Kidney glomerular epithelial cell (primary cell): Measurements from ENCODE around the gene TRIM44.

ENCODE experiments used
- DNase-seq: peaks from one replicate; lab custom pipeline; 2025; lab: John Stamatoyannopoulos, UW

The TRIM44 gene

GRCh38 chr11:35717520-35717919 is 54.9 kb downstream of the TRIM44 start:
- no peak for DNase-seq

- no peak for DNase-seq
Observed at GRCh38 chr11:35721651-35722282, 59.2 kb downstream of the TRIM44 start.

- DNase-seq: no peak
Observed at GRCh38 chr11:35722641-35723040, 60.1 kb downstream of the TRIM44 start.

GRCh38 chr11:35723493-35723892 is 60.9 kb downstream of the TRIM44 start:
- DNase-seq: no peak

GRCh38 chr11:35723913-35724312 is 61.3 kb downstream of the TRIM44 start:
- DNase-seq: peak; percentile 2

- peak; percentile 15 for DNase-seq
Observed at GRCh38 chr11:35725885-35726284, 63.3 kb downstream of the TRIM44 start.

GRCh38 chr11:35727140-35727539 is 64.6 kb downstream of the TRIM44 start:
- no peak for DNase-seq

- DNase-seq: no peak
Observed at GRCh38 chr11:35730254-35730653, 67.7 kb downstream of the TRIM44 start.

- DNase-seq: peak; percentile 49
Observed at GRCh38 chr11:35734669-35735410, 72.3 kb downstream of the TRIM44 start.

GRCh38 chr11:35735411-35735810 is 72.8 kb downstream of the TRIM44 start:
- no peak for DNase-seq

- DNase-seq: no peak
Observed at GRCh38 chr11:35735903-35736302, 73.3 kb downstream of the TRIM44 start.

- no peak for DNase-seq
Observed at GRCh38 chr11:35736952-35737351, 74.4 kb downstream of the TRIM44 start.

GRCh38 chr11:35740061-35740799 is 77.7 kb downstream of the TRIM44 start:
- no peak for DNase-seq

GRCh38 chr11:35742707-35743454 is 80.3 kb downstream of the TRIM44 start:
- DNase-seq: no peak

- DNase-seq: no peak
Observed at GRCh38 chr11:35746356-35747153, 84.0 kb downstream of the TRIM44 start.

GRCh38 chr11:35747668-35748067 is 85.1 kb downstream of the TRIM44 start:
- no peak for DNase-seq

GRCh38 chr11:35748644-35749043 is 86.1 kb downstream of the TRIM44 start:
- DNase-seq: no peak

GRCh38 chr11:35750315-35750714 is 87.7 kb downstream of the TRIM44 start:
- DNase-seq: no peak

- DNase-seq: no peak
Observed at GRCh38 chr11:35750981-35751663, 88.5 kb downstream of the TRIM44 start.

- peak; percentile 28 for DNase-seq
Observed at GRCh38 chr11:35751664-35752061, 89.1 kb downstream of the TRIM44 start.

- DNase-seq: no peak
Observed at GRCh38 chr11:35752115-35752514, 89.5 kb downstream of the TRIM44 start.
